GM12874 (cell line): ENCODE results near the gene SMS.

ENCODE experiments used
- TF ChIP-seq, protein P1 (sequence below): IDR thresholded peaks from 2 replicates; pipeline ENCODE4 v1.5.1; 2011; ENCODE audit warnings: low read depth, mild to moderate bottlenecking, control low read depth, low read length, moderate library complexity; ENCODE audit not compliant: insufficient read depth

Gene SMS

DNA sequence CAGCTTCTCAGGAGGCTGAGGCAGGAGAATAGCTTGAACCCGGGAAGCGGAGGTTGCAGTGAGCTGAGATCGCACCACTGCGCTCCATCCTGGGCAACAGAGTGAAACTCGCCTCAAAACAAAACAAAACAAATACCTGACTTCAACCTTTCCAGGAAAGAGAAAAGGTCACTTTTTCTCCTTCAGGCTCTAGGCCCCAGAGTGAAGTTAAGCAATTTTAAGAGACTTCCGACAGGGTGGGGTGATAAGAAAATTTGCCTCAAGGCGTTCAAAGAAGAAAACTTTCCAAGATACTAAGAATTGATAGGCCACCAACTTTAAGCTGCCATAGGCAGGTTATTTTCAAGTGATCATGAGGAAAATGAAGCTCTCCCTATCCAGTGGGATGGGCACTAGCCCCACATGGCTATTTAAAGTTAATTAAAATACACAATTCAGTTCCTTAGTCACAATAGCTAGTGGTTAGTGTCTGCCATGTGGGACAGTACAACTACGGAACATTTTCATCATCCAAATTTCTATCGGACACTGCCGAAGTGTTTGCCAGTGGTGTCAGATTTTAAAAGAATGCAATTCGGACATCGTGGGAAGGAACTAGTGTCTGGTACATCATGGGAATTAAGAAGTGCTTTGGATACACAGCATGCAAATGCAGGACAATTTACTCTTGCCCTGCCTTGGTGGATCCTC, 33.0 kb downstream of the SMS start:
- TF ChIP-seq, protein P1, sequence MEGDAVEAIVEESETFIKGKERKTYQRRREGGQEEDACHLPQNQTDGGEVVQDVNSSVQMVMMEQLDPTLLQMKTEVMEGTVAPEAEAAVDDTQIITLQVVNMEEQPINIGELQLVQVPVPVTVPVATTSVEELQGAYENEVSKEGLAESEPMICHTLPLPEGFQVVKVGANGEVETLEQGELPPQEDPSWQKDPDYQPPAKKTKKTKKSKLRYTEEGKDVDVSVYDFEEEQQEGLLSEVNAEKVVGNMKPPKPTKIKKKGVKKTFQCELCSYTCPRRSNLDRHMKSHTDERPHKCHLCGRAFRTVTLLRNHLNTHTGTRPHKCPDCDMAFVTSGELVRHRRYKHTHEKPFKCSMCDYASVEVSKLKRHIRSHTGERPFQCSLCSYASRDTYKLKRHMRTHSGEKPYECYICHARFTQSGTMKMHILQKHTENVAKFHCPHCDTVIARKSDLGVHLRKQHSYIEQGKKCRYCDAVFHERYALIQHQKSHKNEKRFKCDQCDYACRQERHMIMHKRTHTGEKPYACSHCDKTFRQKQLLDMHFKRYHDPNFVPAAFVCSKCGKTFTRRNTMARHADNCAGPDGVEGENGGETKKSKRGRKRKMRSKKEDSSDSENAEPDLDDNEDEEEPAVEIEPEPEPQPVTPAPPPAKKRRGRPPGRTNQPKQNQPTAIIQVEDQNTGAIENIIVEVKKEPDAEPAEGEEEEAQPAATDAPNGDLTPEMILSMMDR, result no peak

DNA sequence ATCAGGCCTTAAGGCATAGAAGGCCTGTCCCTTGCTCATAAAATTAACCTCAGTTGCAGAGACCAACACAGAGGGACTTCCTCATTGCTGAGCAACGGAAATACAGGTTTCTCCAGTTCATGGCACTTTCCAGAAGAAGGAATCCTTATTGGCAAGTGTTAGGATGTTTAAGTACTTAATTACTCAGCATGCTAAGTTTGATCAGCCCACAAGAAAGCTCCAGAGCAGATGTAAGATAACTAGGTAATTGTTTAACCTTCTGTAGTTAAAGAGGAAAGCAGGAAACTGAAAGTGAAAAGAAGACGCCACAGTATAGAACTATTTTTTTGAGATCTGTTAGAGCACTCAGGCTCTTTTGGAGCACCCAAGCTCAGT, 33.5 kb downstream of the SMS start:
- TF ChIP-seq, protein P1, result no peak

GRCh38 chrX:21975242-21975641, 34.7 kb downstream of the SMS start:
- TF ChIP-seq, protein P1, result no peak

- TF ChIP-seq, protein P1, result no peak
Observed at GRCh38 chrX:21975812-21976211, 35.3 kb downstream of the SMS start.

DNA sequence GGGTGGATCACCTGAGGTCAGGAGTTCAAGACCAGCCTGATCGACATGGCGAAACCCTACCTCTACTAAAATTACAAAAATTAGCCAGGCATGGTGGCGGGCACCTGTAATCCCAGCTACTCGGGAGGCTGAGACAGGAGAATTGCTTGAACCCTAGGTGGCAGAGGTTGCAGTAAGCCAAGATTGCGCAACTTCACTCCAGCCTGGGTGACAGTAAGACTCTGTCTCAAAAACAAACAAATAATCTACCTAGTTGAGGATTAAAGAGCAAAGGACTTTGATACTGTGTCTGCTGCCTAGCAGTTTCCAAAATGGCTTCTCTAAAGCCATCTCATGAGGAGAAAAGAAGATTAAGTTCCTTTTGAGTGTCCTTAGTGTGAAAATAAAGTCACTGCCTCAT, 37.8 kb downstream of the SMS start:
- TF ChIP-seq, protein P1, result no peak

GRCh38 chrX:21982311-21982710, 41.8 kb downstream of the SMS start:
- TF ChIP-seq, protein P1, result no peak

DNA sequence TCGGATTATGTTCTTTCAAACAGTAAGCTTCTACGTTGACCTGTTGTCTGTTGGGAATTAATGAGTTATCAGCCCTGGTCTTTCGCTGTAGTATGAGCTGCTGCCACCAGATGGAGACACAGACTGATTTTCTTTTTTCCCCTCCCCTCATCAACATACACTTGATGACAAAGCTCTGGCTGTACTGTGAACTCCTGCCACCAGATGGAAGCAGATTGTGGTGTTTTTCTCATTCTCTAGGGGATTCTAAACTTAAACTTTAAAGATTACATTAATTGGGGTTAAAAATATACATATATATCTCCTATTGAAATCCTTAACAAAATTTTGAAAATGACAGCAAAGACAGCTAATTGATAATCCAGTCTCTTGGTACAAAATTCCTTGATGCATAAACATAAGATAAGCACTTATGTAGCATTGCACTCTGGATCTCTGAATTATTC, 44.8 kb downstream of the SMS start:
- TF ChIP-seq, protein P1, result peak; percentile 61

- TF ChIP-seq, protein P1, result no peak
Observed at GRCh38 chrX:21986596-21986995, 46.1 kb downstream of the SMS start.
